Right renal pelvis (tissue), 4 donors: ENCODE measurements around the gene HECTD4. TPM values are rescaled to one million over a fixed set of nuclear protein-coding genes. Genes with fewer than 3 reads are reported as not detected.

ENCODE experiments used
- DNase-seq, 4 donors: peaks; one replicate each; pipeline ENCODE4 v3.0.0-alpha.2; 2013; ENCODE audit warnings: low read depth in 4 of 4, low spot score in 3 of 4, missing footprints in 1 of 4
- polyA plus RNA-seq, 4 donors: library from polyadenylated mRNA; unstranded; fragments of 120-200 nt; gene quantifications; one replicate each; pipeline ENCODE4 v1.2.1, GENCODE V29; 2013; ENCODE audit not compliant: insufficient read length in 4 of 4

Gene HECTD4
- polyA plus RNA-seq, 4 donors = 44.5 to 58.9 (median 45.9) TPM

DNA sequence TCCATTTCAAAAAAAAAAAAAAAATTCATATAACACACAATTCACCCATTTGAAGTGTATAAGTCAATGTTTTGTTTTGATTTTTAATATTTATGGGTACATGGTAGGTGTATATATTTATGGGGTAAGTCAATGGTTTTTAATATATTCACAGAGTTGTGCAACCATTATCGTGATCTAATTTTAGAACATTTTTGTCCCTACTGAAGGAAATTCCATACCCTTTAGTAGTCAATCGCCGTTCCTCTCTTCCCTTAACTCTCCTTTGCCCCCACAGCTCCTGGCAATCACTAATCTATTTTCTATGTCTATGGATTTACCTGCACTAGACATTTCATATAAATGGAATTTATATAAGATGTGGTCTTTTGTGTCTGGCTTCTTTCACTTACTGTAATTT lies 164.1 kb downstream of the HECTD4 start:
- no peak for DNase-seq

DNA sequence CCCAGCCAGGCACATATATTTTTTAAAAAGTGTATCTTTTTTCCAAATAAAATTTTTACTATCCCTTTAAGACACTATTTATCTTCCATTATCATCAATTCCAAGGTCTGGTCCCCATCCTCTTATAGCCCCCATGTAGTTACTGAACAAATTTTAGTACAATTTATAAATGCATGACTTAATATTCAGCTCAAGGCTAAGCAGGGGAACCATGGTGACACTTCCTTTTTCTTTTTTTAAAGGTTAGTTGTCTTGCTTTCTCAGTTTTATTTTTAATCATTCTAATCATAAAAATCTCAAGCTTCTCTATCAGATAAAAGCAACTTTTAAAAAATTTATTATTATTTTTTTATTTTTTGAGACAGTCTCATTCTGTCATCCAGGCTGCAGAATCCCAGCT lies 164.6 kb downstream of the HECTD4 start:
- DNase-seq = no peak

DNA sequence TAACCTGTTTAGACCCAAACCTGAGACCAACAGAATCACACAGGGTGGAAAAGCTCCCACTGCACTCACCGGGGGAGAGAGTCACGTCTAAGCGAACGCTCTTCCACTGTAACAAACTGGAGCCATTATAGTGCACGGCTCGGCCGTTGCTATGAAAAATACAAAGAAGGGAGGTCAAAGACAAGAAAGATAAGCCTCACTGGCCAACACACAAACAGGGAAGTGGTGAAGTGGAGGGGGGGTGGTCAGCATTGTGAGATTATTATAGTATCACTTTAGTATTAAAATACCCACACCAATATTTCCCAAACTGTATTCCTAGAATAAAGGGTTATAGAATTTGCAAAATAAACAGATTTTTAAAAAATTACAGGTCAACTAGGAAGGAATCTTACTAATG lies 166.0 kb downstream of the HECTD4 start:
- no peak for DNase-seq

DNA sequence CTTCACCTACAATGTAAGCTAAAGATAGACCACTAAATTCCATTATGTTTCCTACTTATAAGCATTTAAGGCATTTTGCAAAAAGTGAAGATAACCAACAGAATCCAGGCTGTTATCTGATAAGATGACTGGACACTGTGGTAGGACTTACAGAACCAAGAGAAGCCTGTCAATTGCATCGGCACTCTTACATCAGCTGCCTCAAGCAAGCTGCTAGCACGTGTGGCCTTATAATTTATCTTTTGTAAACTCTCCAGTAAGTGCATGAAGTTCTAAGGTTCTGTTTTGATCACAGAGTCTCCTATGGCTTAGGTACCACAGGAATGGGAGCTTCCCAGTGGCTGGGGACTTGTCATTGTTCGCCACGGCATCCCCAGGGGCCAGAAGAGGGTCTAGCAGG lies 168.2 kb downstream of the HECTD4 start:
- DNase-seq = no peak

DNA sequence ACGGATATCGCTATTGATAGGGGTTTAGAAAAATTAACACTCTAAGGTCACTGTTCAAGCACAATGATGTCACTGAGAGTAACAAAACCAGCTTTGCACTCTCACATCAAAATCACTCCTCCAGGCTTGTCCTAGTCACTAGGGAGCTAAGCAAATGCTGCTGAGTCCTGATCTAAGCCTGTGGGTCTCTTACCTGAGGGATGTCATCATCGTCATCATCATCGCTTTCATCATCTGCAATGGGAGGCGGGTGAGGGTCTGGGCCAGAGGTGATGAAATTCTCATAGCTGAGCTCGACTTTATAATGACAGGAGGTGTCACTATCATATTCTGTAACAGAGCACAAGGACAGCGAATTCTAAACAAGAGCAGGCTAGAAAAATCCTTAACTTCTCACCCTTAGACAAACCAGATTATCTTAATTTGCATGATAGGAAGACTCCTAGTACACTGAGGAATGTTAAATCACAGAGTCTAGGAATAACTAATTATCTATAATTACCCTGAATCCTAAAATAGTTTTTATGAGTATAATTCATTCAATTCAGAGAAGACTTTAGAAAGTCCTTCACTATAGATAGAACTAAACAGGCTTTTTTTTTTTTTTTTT lies 173.8 kb downstream of the HECTD4 start:
- DNase-seq = no peak

DNA sequence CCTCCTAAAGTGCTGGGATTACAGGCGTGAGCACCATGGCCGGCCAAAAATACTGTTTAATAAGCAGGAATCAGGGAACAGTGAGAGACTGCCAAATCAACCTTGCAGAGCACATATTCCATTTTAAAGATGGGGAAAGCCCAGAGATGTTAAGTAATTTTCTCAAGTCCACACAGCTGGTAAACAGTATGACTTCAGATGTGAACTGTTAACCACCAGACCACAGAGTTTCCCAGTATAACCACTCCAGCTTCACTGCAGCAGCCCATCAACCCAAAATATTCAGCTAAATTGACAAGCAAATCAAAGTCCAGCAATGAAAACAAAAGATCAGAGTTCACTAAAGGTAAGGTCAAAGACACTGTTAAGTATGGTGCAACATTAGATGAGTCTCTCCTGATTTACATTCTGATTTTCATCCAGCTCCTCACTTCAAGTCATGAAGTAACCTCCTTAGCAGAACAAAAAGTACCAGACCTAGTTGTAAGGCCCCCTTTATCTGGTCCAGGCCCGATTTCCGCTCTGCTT lies 174.8 kb downstream of the HECTD4 start:
- no peak for DNase-seq

DNA sequence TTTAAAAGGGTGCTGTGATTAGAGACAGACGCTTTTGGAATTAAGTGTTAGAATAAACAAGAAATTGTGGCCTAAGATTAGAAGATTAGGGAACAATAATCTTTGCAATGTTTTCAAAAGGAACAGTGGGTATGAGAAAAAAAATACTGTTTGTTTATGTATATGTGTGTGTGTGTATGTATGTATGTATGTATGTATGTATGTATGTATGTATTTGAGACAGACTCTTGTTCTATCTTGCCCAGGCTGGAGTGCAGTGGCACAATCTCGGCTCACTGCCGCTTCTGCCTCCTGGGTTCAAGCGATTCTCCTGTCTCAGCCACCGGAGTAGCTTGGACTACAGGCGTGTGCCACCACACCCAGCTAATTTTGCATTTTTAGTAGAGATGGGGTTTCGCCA lies 175.3 kb downstream of the HECTD4 start:
- no peak for DNase-seq

DNA sequence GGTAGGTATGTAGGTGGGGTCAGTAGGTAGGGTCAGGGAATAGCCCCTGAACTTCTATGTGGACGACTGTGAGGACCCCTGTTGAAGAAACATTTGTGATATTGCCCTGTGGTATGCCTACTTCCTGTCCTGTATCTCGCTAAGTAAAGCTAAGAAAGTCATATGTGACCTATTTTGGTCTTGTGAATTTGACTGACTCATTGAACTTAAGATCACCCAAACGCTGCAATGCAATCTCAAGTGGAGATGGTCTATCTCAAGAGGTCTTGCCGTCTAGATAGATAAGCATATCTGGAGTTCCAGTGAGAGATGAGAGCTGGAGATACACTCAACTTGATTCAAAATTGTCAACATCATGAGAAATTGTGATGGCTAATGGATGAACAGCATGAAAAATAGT lies 183.1 kb downstream of the HECTD4 start:
- no peak for DNase-seq

DNA sequence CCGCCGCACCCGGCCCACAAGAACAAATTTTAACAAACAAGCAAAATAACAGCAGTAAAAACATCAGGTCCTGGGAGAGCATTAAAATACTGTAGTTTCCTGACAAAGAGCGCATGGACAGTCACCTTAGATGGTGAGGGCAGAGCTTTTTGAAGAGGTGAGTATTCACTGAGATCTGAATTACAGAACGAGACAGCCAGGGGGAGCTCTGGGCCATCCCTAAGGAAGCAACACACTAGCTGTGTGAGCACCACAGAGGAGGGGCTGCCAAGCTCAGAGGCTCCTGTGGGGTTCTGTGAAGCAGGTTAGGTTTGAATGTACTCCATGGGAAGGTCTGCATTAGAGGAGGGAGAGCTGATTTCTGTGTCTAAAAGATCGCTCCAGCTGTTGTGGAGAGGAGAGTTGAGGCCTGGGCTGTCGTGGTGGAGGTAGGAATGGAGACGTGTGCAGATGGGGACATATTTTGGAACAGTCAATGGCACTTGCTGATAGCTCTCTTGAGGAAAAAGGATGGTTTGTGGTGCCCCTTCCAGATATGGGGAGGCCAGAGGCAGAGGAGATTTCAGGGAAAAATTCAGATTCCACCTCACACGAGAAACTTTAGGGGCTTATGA lies 184.0 kb downstream of the HECTD4 start:
- peak in 3 of 4 donors; percentile 12 to 39 (median 23) for DNase-seq

DNA sequence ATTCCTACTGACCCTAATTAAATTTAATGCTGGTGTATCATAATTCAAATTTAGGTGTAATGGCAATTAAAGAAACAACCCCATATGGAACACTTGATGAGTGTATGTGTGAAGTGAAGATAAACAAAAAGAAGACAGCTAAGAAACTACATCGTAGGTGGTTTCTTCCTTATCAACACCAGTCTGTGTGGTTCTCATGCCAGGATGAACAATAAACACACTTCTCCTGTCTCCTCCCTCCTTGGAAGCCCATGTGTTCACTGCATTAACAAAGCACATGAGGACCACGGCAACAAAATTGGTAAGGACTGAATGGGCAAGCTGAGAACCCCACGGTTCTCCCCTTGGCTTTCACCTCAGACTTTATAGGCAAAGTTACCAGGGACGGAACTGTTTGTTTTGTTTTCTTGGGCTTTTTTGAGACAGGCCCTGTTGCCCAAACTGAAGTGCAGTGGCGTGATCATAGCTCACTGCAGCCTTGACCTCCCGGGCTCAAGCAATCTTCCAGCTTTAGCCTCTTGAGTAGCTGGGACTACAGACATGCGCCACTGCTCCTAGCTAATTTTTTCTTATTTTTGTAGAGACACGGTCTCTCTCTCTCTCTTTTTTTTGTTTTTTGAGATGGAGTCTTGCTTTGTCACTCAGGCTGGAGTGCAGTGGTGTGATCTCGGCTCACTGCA lies 185.9 kb downstream of the HECTD4 start:
- no peak for DNase-seq

DNA sequence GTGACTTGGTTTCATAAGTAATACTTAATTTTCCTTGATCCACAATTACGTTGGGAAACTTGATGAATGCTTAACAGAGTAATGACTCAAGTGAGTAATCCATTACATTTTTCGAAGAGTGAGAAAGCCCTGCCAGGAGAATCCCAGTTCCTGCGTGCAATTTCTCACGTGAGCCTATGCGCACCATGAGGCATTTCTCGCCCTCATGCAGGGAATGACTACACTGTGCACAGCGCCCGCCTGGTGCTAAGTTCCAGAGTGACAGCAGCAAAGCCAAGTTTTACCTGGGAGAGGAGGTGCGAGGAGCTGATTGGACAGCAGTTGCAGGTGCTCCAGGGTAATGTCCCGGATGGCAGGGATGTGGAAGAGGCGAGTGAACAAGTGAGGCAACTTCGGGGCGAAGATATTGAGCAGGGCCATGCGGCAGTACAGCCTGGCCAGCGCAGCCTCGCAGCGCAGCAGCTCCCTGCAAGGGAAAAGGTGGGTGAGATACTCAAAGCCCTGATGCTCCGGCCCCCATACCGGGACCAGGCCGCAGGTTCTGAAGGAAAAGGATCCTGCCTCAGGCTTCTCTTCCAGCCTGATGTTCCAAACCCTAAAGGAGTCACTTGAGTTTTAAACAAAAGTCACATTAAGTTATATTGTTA lies 187.5 kb downstream of the HECTD4 start:
- DNase-seq = no peak

DNA sequence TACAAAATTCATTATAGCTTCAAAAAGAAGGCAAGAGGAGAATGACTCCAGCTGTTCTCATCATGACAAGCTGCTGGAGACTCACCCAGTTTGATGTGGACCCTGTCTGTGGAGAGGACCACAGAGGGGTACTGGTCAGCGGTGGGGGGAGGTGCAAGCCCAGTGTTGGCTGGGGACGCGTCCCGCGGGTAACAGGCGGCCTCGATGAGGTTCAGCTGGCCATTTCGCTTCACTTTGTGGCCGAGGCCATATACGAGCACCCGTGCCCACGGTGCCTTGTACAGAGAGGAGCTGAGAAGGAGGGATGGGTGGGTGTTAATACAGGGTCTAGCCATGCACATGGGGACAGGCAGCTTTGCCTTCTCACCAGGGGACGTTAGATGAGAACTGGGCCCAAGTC lies 189.8 kb downstream of the HECTD4 start:
- no peak for DNase-seq

DNA sequence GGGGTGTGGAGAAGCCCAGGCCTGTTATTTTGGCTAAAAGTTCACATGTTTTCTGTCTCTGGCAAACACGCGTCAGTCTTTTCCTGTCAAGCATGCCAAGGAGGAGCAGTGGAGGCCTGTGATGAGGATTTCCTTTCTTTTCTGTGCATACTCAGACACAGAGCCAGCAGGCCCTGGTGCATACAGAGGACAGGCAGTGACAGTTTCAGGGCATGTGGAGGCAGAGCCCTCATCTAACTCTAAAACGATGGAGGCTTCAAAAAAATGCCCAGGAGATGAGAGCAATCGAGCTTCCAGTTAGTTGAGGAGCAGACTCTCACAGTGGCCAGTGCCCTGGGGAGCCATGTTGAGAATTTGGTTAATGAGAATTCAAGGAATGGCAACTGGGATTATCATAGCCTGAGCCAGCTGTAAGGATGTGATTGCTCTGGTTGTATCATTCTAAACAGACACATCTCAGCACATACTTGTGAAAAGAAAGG lies 190.3 kb downstream of the HECTD4 start:
- no peak for DNase-seq

DNA sequence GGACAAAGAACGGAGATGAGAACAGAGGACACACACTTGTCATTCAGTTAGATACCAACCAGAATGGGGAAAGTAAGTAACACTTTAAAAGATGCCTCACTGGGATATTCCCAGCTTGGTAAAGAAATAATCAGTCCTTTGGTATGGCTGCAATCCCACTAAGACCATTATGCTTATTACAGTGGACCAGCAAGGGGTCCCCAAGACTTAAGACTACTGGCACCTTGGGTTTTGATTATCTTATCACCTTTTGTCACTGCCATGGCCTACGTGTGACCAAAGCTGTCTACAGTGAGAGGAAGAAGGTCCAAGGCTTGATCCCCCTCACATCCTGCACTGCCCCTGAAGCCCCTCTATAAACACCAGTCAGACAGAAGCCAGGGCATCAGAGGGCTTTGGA lies 191.0 kb downstream of the HECTD4 start:
- no peak for DNase-seq

DNA sequence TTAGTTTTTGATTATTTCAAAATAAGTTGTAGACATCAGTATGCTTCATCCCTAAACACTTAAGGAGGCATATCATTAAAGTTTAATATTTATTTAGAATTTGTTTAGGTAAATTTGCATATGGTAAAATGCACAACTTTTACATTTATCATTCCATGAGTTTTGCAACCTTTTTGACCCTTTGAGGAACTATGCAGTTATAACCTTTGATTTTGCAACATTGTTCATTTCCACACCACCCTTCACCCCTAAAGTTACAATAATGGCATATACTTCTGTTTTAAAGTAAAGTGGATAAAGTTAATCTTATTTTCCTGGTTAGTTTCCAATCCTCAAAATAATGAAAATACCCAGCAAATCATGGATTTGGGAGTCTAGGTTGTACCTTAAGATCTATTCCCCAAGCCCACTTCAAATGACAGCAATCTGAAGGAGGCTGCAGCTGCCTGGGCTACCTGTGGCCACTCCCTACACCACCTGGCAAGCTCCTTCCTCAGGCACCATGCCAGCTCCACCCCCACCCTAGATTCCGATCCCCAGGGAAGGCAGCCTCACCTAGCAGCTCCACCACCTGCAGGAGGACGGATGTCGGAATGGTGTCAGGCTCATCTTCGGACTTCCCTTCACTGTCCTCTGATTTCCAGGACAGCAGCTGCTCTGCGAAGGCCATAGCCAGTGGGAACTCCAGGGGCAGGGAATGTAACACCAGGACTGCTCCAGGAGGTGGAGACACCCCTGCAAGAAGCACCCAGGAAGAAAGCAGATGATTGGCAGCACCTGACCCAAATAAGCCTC lies 191.8 kb downstream of the HECTD4 start:
- DNase-seq = no peak

DNA sequence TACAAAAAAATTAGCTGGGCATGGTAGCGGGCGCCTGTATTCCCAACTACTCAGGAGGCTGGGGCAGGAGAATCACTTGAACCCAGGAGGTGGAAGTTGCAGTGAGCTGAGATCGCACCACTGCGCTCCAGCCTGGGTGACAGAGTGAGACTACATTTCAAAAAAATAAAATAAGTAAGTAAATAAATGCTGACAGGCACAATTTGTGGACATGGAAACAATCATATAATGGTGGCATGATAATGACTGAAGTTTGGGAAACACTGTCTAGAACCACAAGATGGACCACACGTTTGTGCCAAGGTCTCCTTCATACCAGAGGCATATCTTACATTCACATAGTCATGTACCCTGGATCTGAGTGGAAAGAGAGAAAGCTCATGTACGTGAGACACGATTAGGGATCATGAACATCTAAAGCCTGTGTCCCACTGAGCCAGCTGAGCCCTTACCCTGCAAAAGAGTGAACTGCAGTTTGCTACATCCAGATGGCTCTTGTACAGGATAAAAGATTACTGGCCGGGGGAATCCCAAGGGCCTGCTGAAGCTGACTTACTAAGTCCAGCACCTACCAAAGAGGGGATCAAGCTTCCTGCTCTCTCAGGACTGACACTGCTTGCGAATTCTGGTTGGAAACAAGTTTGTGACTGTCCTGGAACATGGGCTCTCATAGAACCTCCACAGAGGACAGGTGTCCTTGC lies 194.0 kb downstream of the HECTD4 start:
- no peak for DNase-seq

DNA sequence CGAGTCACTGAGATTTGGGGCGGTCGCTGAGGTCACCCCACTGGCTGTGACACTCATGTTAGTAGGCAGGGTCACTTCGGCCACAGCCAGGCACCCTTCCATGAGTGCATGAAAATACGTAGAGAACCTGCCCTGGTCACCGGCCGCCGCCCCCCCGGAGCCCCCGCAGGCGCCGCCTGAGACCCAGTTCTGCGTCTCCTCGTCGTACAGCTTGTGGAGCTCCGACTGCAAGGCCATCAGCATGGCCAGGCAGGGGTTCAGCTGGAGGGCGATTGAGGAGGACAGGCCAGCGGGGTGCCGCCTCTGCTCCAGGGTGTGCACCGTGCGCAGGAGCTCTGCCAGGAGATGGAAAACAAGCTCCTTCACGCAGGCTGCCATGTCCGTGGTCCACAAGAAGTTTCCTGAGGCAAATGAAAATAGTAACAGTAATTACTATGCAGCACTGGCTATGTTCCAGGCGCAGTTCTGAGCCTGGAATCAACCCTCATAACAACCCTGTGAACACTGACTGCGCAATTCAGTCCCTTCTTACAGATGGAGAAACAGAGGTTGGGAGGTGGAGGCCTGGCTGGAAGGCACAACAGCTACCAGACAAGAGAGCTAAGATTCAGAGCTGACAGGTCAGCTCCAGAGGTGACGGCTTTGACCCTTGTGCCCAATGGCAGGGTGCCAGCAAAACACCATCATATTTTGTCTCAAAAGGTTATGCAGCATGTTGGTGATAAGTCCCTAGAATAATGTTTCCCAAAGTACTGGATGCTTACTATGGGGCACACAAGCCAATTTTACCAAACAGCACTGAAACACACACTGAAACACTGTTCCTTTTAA lies 196.9 kb downstream of the HECTD4 start:
- DNase-seq = no peak

DNA sequence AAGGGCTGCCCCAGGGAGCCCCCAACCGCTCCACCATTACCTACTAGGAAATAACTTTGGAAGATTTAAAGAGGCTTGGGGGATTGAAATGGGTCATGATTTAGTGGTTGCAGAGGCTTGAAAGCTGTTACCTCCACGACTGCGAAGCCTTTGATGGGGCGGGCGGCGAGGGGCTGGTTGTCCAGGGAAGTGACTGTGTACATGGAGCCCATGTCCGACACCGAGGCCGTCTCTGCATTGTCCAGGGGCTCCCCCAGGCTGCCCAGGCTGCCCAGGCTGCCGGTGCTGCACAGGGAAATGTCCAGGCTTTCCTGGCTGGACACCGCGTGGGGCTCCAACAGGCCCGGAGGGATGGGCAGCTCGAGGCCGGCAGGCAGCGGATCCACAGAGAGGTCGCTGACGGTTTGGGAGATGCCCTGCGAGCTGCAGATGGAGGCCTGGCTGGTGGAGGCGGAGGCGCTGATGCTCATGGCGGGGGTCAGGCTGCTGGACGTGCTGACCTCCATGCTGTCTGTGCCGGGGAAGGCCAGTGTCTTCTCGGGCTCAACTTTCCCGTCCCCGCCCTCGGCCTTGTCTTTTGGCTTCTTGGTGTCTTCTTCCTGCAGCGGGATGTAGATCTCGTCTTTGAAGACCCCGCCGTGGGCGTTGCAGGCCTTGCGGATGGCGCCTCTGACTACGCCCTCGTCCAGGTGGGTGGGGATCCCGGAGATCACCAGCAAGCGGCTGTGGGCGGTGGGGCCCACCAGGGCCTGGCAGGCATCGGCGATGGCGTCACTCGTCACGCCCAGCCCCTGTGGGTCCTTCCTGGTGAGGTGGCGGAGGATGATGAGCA lies 198.0 kb downstream of the HECTD4 start:
- DNase-seq = no peak
